A549 (cell line): ENCODE measurements around the gene KANK2.

Experiments
- E2F6 ChIP-seq: IDR thresholded peaks from 2 replicates; pipeline ENCODE4 v1.6.1; 2012; ENCODE audit warnings: low read depth, borderline replicate concordance
- FOSL2 ChIP-seq, 2 experiments: fragments of 450-650 bp in 1 of 2; fragments of >200 bp in 1 of 2; sonication (Bioruptor Twin) in 1 of 2; formaldehyde crosslinking; IDR thresholded peaks; 2 replicates each; pipeline versions ENCODE4 v1.5.0 to v1.6.1; 2016 to 2020; ENCODE audit warnings: mild to moderate bottlenecking in 1 of 2, moderate library complexity in 1 of 2
- TP53 ChIP-seq: fragments of 250-450 bp; sonication (Bioruptor Pico); IDR thresholded peaks from 2 replicates; pipeline ENCODE4 v1.5.0; 2021; ENCODE audit warnings: mild to moderate bottlenecking, moderate library complexity

GRCh38 chr19:11202488-11203193 is 5.3 kb upstream of the KANK2 start:
- no peak for TF ChIP-seq E2F6
- TF ChIP-seq FOSL2 (IDR thresholded peaks at IDR 0.05): no peak
- no peak for TF ChIP-seq FOSL2 (CRISPR knock-in tag; IDR thresholded peaks at IDR 0.05)
- no peak for TF ChIP-seq TP53 (CRISPR knock-in tag)
